ENCODE data around the gene PAK4. TPM values are rescaled to one million over a fixed set of nuclear protein-coding genes. Genes with fewer than 3 reads are reported as not detected.

The PAK4 gene
- total and polyA plus RNA-seq, 2 of the 8 experiments (the other 6 are each of a cell fraction or from before 2014, with no cell fraction given) = 50.7 to 64.4 TPM

DNA sequence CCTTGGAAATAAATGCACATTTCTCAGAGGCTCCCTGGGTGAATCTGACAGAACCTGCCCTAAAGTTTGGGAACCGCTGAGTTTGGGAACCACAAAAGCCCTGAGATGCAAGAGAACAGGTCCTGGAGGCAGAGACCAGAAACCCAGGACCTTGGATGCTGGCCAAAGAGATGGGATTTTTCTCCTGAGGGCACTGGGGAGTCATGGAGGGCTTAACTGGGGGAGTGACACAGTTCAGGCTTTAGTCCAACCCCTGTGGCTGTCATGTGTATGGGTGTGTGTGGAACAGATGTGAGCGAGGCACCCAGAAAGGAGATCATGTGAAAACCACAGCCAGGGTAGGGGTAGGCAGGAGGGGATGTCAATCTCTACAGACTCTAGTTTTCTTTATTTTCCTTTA lies 67.3 kb downstream of the PAK4 start (continued):
- TF ChIP-seq CHD7 (IDR thresholded peaks at IDR 0.05; ENCODE audit: insufficient replicate concordance, low read length) (no peak), BRCA1 (IDR thresholded peaks at IDR 0.05; ENCODE audit: low read depth, low read length) (no peak), SP4 (IDR thresholded peaks at IDR 0.05; ENCODE audit: low read length) (no peak), RNF2 (IDR thresholded peaks at IDR 0.05; ENCODE audit: borderline replicate concordance, low read depth, low read length, missing control alignments, poor library complexity, severe bottlenecking) (no peak), JUND (IDR thresholded peaks at IDR 0.05; ENCODE audit: low read length) (no peak), MAX (IDR thresholded peaks at IDR 0.05) (no peak), SIN3A (conservative IDR thresholded peaks at IDR 0.05 in 1 of 2, IDR thresholded peaks at IDR 0.05 in 1 of 2; ENCODE audit: low read depth in 1 of 2, low read length in 2 of 2) (no peak)
